Amygdala (tissue), 56 donors: ENCODE data around the gene USP3.
"Not testable (repeated sequence)": the region's sequence is repeated elsewhere in the genome, so short reads cannot be mapped to it uniquely, and the experiment has no call there.

Source experiments
- DNase-seq, 56 donors: peaks; one replicate each; lab custom pipeline; 2025; lab: John Stamatoyannopoulos, UW

Gene USP3

DNA sequence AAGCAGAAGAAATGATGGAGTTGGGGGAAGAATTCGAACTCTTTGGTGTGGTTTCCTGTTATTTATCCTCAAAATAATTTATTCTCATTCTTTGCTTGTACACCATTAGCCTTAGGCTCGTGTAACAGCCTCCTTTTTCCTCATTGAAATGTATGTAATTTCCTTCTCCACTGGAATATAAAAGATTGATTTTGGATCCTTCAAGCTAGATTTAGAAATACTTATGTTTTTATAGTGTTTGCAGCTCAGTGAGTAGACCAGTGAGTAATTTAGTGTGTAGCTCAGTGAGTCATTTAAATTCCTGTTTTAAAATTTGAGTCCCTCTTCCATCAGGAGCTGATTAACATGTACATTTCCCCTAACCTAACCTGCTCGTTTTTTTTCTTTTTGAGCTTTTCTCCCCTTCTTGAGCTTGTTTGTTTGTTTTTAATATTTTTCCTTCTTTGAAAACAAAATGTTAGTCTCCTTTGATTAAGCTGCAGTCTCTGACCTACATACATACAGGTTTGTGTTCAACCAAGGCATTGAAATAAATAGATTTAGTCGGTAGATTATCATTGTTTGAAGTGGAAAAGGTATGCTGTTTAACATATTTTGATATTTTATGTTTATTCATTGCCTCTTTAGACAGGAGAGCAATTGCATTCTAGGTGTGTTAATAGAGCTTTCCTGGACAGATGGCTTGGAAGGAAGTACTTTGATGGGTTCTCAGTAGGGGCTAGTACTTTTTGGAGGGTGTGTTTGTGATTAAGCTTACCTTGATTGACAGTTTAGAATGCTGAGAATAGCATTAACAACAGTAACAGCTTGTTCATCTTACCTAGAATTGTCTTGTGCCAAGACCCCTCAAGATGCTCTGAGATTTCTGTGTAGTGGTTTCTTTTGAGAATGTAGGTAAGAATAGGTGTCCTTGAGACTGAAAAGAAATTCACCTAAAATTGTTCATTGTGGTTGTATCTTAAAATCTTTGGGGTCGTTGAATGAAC is 5.9 kb downstream of the USP3 start:
- DNase-seq: no peak

DNA sequence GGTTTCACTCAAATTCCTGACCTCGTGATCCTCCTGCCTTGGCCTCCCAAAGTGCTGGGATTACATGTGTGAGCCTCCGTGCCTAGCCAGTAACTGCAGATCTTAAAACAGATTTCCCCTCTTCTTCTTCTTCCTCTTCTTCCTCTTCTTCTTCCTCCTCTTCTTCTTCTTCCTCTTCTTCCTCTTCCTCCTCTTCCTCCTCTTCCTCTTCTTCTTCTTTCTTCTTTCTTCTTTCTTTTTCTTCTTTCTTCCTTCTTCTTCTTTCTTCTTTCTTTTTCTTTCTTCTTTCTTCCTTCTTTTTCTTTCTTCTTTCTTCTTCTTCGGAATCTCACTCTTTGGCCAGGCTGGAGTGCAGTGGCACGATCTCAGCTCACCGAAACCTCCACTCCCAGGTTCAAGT is 7.8 kb downstream of the USP3 start:
- no peak for DNase-seq

DNA sequence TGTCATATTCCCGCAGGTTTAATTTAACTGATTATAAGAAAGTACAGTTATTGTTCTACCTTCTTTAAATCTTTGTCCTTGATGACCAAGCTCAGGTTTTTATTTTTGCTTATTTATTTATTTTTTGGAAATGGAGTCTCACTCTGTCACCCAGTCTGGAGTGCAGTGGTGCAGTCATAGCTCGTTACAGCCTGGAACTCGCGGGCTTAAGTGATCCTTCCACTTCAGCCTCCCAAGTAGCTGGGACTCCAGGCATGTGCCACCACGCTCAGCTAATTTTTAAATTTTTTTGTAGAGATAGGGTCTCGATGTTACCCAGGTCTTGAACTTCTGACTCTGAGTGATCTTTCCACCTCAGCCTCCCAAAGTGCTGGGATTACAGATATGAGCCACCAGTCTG is 8.9 kb downstream of the USP3 start:
- no peak for DNase-seq

DNA sequence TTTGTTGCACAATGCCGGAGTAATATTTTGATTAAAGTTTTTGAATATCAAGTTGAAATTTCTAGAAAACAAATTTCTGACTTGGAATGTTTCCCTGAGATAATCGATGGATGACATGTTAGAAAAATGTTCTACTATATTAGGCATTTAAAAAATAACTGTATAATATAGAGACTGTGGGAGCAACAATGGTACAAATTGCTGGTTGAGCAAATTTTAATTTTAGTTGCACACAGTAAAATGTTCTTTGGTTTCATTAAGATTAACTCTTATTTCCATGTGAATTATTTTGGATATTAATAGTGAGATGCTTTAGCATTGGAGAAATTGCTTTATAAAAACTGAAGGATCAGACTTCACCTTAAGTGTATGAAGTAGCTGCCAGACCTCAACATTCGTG is 9.3 kb downstream of the USP3 start:
- no peak for DNase-seq

DNA sequence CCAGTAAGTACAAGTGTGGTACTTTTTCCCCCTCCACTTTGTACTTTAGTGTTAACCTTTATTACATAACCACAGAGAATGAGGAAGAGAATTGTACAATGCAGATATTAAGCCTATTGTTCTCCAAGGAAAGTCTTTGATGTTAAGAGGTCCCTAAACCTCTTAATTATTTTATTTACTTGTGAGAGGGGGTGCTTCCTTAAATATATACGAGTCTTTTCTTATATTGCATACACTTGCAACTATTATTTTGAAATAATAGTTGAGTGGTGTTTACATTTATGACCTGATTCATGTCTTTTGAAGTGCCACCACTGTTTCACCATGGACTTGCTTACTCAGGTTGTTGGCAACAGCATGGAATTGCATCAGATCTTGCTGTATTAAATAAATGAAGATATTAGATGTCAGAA is 10.1 kb downstream of the USP3 start:
- DNase-seq: no peak

DNA sequence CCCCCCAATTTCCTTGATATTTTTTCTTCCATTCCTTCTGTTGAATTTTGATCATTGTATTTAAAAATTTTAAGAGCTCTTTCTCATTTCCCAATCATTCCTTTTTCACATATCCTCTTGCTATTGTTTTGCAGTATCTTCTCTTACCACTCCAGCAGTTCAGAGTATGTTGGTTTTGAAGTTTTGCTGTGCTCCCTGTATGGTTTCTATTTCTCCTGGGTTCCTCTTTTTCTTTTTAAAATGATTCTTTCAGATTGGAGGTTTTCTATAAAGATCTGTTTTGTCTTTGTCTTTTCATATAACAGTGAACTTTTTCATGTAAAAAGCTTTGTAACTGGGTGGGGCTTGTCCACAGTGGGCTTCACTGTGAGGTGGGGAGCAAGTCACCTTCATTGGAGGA is 12.8 kb downstream of the USP3 start:
- no peak for DNase-seq

DNA sequence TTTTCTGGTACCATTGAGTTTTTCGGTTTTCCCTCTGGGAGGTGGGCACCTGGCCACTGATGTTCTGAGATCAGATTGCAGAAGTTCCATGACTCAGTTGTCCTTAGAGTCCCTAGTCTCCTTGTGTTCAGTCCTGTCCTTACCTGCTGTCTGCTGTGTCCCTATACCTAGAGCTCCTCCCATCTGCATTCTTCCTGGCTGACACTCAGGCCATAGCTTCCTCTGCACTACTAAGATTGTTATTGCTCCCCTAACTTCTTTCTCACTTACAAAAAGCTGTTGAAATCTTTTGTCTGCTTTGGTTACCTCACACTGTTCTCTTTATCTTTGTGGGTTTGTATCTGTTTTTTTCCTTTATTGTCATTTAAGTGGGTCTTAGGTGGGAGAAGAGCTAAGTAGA is 13.2 kb downstream of the USP3 start:
- no peak for DNase-seq

DNA sequence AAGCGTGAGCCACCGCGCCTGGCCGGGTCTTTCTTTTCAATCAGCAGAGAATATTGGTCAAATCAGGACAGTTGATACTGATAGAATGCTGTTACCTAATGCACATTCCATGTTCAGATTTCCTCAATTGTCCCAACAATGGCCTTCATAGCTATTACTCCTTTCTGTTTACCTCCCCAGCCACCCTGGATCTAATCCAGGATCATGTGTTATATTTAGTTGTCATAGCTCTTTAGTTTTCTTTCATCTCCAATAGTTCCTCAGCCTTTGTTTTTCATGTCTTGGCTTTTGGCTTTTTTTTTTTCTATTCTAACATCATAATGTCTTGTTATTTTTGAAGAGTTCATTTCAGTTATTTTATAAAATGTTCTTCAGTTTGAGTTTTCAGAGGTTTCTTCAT is 14.6 kb downstream of the USP3 start:
- DNase-seq: no peak

DNA sequence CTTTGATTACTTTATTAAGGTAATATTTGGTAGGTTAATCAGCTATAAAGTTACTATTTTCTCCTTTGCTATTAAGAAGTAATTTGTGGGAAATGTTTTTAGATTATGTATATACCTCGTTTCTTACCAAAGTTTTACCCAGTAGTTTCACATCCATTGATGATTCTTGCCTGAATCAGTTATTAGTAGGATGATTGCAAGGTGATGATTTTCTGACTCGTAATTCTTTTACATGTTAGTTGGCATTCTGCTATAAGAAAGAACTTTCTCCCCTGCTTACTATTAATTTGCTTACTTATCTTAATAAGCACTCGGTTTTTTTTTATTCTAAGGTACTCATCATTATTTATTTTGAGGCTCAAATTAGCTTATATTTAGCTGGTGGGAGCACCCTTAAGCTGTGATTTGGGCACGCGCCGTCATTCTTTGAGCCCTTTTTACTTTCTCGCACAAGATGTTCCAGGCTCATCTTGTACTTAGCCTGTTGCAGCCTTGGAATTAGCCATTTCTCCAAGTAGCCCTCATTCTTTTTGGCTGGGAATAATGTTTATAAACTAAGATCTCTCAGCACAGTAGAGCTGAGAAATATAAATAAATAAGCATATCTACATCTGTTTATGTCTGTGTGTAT is 15.3 kb downstream of the USP3 start:
- DNase-seq: no peak

DNA sequence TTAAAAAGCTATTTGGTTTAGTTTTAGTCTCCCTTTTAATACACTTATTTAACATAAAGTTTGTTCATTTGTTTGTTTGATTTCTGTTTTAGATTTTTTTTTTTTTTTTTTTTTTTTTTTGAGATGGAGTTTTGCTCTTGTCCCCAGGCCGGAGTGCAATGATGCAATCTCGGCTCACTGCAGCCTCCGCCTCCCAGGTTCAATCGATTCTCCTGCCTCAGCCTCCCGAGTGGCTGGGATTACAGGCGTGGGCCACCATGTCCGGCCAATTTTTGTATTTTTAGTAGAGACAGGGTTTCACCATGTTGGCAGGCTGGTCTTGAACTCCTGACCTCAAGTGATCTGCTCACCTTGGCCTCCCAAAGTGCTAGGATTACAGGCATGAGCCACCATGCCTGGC is 16.1 kb downstream of the USP3 start:
- DNase-seq: not testable (repeated sequence)

DNA sequence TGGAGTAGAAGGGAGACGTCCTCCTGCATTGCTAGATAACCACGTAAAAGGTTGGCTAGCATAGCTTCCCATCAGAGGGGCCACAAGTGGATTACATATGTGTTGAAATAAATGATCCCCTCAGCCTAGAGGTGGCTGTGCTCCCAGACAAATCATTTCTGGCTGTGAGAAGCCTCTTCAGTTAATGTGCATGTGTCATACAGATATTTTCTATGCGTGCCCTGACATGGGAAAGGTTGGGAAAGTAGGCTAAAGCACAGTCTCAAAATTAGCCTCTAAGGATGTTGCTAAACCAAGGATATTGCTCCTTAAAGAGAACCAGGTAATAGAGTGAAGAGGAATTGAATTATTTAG is 17.8 kb downstream of the USP3 start:
- DNase-seq: no peak

DNA sequence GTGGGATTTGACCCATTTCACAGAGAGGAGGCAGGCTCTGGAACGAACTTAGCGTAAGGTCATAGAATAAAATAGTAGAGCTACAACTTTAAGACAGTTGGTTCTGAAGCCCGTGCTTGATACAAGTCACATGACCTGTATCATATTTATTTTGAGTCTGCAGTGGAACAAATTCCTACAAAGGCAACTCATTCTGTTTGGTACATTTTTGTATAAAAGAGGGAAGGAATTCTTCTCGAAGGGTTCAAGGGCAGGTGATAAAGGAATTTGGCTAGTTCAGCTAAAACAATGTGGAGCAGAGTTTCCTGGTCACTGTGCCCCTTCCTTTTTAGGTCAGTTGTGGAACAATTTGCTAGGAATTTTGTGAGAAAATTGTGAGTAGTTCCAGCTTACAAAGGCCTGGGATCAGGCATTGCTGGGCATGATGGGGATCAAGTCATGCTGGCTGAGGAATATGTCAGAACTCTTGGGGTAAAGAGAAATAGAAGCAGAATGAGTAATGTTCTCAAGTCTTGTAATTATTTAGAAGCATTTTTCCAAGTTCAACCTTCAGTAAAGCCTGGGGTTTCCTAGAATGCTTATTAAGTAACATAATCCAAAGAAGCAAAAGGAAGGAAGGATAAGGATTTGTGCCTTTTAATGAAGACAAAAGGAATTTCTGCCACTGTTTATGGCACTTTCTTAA is 19.1 kb downstream of the USP3 start:
- no peak for DNase-seq

DNA sequence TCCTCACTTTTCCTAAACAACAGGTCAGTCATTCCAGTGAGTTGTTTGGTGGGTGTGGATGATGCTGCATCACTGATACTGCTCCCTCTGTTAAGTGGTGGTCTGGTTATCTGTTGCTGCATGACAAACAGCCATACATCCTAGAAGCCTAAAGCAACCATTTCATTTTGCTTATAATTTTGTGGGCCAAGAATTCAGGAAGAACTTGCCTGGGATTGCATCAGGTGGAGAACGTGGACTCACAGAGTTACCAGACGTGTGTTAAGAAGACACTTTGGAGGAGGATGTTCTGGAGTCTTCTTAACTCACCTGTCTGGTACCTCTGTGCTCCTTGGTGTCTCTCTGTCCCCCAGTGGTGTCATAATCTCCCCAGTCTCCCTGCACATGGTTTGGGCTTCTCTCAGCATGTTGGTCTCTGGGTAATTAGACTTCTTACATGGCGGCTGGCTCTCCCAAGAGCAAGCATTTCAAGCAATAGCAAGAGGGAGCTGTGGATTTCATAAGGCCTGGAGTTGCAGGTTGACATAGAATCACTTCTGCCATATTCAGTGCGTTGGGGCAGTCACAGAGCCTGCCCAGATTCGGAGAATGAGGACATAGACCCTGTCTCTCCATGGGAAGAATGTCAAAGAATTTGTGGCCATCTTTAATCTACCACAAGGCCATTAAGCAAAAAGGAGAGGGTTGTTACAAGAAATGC is 20.1 kb downstream of the USP3 start:
- no peak for DNase-seq

DNA sequence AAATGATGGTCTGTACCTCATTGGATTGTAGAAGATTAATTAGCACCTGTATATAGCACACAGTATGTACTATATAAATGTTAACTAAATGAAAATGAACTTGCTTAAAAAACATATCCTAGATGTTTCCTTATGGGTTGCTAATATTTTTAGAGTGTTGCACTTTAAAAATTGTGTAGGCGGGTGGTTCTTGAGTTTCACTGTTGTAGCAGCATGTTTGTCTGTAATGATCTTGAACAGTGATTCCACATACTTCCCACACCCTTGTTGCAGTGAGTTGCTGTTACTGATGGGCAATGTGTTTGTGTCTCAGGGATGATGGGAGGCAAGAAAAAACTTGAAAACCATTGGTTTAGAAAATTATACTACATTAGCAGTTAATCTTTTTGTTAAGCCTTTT is 22.0 kb downstream of the USP3 start:
- peak in 1 of 56 donors; percentile 45 for DNase-seq

DNA sequence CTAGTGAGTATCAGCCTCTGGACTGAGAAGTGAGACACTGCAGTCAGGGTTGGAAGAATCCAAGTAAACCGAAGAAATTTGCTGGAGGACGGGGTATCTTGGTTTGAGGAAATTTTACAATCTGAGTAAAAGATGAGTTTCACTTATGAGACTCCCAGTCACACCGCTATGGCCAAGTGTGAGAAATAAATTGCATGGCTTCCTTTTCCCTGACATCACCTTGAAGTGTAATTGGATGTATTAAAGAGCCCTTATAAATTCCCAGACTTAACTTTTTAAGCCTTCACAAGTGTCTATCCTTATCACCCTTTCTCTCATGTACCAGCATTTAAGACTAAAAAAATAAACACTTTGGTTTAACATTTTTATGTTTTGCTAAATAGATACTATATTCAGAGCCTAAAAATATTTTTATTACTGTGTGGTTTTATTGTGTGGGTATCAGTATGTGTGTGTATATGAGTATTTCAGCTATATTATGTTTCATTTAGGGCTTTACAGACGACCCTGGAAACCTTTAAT is 23.8 kb downstream of the USP3 start:
- no peak for DNase-seq

DNA sequence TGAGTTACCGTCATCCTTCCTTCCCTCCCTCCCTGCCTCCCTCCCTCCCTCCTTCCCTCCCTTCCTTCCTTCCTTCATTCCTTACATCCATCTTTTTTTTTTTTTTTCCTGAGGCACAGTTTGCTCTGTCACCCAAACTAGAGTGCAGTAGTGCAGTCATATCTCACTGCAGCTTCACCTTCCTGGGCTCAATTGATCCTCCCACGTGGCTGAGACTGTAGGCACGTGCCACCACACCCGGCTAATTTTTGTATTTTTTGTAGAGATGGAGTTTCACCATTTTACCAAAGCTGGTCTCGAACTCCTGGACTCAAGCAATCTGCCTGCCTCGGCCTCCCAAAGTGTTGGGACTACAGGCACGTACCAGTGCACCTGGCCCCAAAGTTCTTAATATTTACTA is 25.8 kb downstream of the USP3 start:
- no peak for DNase-seq

DNA sequence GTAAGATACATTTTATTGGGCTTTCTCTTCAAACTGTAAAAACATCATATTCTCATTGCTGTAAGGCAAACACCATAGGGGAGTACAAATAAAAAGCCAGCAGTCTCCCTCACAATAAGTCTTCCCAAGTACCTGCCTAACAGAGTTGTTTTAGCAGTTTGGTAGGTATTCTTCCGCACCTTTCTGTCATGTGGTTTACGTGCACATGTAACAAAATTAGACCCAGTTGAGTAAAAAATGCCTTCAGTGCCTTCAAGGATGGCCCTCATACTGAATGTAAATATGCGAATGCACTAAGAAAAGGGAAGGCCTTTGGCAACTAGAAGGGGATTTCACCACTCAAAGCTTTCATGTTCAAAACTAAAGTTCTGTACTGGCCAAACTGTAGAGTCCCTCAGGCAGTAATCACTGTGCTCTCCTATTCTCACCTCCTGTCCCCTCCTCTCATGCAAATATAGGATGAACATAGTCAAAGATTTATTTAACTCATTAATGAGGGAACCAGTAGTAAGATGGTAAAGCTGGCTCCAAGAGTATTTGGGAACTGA is 26.4 kb downstream of the USP3 start:
- DNase-seq: no peak

DNA sequence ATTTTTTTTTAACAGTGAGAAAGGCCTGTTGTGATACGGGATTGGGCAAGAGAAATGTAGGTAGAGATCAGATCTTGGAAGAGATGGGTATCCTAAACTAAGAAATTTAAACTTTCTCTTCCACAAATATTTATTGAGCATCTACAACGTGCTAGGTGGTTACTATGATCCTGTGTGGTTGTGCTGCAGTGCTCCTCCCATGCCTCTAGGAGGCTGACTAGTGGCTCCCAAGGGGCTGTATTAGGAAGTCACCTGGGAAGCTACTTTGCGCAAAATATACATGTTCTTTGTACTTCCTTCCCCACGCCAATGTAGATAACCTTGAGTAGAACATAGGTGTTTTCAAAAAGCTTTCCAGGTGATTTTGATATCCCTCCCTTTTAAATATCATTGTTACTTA is 27.2 kb downstream of the USP3 start:
- no peak for DNase-seq

DNA sequence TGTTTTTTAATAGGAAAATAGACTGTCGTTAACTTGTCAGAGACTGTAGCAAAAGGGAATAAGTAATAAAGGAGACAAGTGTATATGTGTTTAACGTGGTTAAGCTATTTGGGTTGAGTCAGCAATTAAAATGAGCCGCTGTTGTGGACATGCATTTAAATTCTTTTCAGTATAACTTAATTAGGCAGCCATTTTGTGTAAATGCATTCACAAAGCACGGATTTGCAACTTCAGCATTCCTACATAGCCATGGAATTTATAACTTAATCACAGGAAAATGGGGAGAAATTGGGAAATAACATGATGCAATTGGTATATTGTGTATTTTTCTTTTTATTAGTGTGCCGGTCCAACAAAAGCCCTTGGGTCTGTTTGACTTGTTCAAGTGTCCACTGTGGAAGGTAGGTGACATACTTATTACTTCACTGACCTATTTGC is 27.9 kb downstream of the USP3 start:
- no peak for DNase-seq

DNA sequence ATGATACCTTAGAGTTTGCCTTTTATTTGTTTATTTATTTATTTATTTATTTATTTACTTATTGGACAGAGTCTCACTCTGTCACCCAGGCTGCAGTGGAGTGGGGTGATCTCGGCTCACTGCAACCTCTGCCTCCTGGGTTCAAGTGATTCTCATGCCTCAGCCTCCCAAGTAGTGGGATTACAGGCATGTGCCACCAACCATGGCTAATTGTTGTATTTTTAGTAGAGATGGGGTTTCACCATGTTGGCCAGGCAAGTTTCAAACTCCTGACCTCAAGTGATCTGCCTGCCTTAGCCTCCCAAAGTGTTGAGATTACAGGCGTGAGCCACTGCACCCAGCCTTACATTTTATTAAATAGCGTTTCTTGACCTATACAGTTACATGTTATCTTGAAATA is 30.5 kb downstream of the USP3 start:
- not testable (repeated sequence) for DNase-seq
